Cardiac fibroblast (primary cell): ENCODE measurements around the gene SH3BP4.

Experiments used
- DNase-seq, 2 donors: peaks; one replicate each; pipeline versions ENCODE4 v3.0.0 to v3.0.0-alpha.2; 2010; ENCODE audit warnings: low read depth in 2 of 2
- H3K4me3 ChIP-seq, 2 donors: replicated peaks in 1 of 2; 1 replicate in 1 of 2; 2 replicates in 1 of 2; pipeline ENCODE4 v1.5.1; 2011; ENCODE audit warnings: low read depth in 2 of 2, low read length in 2 of 2, mild to moderate bottlenecking in 2 of 2, moderate library complexity in 1 of 2
- TF ChIP-seq, protein P1 (sequence below): IDR thresholded peaks from one replicate; pipeline ENCODE4 v1.5.1; 2011; ENCODE audit warnings: low read depth, mild to moderate bottlenecking, low read length, inconsistent platforms

Gene SH3BP4

DNA sequence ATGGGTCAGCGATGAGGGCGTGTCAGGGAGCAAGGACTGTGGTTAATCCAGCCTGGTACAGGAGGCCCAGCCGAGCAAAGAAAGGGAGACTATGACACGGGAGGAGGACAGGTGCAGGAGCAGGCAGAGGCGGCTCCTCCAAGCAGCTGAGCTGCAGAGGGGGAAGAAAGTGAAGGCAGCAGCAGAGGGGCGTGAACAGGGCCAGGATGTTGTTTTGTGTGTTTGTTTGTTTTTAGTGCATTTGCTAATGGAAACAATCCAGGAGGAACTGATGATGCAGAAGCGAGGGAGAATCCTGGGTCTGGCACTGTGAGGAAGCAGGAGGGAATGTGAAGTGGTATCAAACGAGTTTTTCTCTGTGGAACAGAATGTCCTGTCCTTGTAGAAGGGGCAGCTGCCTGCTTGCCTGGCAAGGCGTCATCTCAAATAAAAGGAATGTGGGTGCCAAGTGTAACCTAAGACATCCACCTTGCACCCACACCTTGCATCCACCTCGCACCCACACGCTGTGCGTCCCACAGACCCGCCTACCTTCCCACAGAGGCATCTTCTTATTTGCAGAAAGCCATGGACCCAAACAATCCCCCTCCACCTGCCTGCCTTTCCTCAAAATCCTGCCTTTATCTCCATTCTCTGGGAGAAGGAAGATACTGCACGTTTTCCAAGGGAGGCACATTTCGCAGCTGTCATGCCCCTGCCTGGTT lies 134.8 kb downstream of the SH3BP4 start:
- H3K4me3 ChIP-seq, result no peak overlapping the region
- DNase-seq, result no peak
- TF ChIP-seq, protein P1, sequence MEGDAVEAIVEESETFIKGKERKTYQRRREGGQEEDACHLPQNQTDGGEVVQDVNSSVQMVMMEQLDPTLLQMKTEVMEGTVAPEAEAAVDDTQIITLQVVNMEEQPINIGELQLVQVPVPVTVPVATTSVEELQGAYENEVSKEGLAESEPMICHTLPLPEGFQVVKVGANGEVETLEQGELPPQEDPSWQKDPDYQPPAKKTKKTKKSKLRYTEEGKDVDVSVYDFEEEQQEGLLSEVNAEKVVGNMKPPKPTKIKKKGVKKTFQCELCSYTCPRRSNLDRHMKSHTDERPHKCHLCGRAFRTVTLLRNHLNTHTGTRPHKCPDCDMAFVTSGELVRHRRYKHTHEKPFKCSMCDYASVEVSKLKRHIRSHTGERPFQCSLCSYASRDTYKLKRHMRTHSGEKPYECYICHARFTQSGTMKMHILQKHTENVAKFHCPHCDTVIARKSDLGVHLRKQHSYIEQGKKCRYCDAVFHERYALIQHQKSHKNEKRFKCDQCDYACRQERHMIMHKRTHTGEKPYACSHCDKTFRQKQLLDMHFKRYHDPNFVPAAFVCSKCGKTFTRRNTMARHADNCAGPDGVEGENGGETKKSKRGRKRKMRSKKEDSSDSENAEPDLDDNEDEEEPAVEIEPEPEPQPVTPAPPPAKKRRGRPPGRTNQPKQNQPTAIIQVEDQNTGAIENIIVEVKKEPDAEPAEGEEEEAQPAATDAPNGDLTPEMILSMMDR, result no peak

DNA sequence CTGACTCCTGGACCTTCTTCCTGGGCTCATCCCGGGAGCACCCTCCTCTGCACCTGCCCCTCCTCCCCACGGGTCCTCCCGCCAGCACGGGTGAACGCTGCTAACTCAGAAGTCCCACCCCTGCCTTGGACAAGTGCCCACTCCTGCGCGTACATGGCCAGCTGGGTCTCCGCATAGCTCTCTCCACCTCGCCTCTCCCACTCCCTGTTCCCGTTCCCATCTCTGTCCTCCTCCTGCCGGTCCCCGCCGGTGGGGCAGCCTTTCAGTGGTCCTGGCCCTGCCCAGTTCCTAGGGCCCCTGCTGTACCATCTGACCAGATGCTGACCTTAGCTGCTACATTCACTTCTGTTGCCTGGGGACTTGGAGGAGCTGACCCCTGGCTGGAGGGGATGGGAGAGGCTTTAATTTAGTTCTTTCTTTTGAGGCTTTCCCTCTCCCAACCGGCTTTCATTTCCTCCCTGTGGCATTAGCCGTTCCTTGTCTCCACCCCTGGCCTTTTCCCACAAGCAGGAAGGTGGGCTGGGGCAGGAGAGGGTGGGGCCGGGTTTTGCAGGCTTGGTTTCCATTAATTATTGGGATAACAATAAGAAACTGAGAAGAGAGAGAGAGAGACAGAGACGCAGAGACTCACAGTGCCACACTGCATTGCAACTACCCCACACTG lies 136.1 kb downstream of the SH3BP4 start:
- no peak overlapping the region for H3K4me3 ChIP-seq
- TF ChIP-seq, protein P1, result peak; percentile 15
- DNase-seq, result peak; percentile 32 to 70

DNA sequence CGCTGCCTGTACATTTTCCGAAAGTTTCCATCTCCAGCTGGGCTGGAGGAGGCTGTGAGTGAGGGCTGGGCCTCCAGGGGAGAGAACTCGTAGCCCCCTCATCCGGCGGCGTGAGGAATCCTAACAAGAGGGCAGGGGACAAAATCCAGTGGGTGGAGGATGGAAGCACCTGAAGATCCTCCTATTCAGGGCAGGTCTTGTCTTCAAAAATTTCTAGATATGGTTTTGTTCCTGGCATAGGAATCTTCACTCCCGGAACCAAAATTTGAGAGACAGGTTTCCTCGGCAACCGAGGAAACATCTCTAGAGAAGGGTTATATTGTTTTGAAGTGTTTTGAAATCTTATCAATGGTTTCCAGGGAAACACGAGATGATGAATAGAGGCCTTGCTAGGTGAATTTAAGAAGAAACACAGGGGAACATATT lies 136.7 kb downstream of the SH3BP4 start:
- TF ChIP-seq, protein P1, result no peak
- peak; percentile 56 to 73 for DNase-seq
- H3K4me3 ChIP-seq, result no peak overlapping the region

DNA sequence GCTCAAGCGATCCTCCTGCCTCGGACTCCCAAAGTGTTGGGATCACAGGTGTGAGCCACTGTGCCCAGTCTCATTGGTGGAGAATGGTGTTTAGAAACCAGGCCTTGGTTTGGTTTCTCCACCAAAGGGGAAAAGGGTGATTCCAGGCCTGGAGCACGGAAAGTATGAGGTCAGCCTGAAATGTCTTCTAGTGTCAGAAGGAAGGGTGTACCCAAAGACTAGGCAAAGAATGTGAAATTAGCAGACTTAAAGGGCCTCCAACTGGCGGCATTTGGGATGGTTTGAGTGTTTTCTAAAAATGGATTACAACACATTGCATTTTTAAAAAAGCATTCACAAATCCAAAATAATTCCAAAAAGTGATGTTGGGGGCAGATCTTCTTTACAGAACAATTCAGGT lies 139.6 kb downstream of the SH3BP4 start:
- no peak overlapping the region for H3K4me3 ChIP-seq
- TF ChIP-seq, protein P1, result no peak
- DNase-seq, result peak in 1 of 2 donors; percentile 10

DNA sequence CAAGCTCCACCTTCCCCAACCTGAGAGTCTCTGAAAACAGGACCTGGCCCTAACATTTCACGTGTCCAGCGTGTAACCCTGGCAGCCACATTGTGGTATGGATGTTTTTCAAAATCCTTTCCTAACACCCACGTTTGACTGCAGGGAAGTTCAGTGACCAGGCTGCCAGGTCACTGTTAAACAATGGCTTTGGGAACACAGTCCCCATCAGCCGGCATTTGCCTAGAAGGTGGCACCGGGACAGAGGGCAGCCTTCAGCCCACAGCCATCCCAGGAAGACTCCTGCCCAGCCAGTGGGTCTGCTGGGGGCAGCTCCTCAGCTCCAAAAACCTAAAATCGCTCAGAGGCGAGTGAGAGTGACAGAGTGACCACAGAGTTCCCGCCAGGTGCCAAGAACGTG lies 140.2 kb downstream of the SH3BP4 start:
- TF ChIP-seq, protein P1, result no peak
- H3K4me3 ChIP-seq, result no peak overlapping the region
- no peak for DNase-seq

DNA sequence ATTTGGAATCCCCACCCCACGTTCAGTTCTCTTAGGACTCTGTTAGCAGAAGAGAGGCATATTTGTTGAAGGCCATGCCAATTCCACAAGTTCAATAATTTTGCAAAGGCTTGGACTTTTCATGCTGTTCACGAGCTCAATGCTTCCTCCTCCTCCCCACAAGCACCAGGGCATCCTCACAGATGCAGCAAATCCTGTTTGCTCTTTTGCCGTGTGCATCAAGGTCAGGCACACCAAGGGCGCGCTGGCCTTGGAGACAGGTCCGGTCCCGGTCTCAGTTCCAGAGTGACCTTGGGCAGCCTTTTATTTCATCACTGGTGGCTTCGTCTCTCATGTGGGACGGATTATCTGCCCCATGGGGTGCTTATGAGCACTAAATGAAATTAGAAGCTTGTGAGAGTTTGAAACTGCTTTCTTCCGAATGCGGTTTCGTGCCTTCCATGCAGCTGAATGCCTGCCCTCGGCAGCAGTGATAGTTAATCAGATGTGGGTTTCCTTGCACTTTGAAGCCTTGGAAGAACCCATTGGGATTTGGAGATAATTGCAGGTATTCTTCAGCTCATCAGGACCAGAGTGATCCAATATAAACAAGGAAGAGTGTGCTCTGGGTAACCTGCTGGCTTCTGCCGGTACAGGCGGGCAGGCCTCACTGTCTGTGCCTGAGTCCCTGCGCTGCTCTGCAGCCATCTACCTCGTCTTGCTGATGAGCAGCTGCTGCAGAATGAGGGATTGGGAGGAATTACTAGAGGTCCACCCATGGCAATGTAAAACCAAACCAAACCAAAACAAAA lies 140.8 kb downstream of the SH3BP4 start:
- TF ChIP-seq, protein P1, result no peak

More for the DNA sequence above, 140.8 kb downstream of the SH3BP4 start:
- no peak for DNase-seq
- H3K4me3 ChIP-seq, result no peak overlapping the region
